PC-9 (cell line): ENCODE results near the gene EHD4.

Experiments used
- CTCF ChIP-seq: fragments of 200-600 bp; sonication (generic); conservative IDR thresholded peaks from 2 replicates; pipeline ENCODE4 v1.6.1; 2017; ENCODE audit warnings: mixed run types, antibody characterized with exemption, mild to moderate bottlenecking, moderate library complexity
- EZH2 ChIP-seq: fragments of 200-600 bp; sonication (generic); IDR thresholded peaks from 2 replicates; pipeline ENCODE4 v1.8.0; 2017; ENCODE audit warnings: antibody characterized with exemption, low read depth

GRCh38 chr15:41937568-41937923, 34.8 kb downstream of the EHD4 start:
- TF ChIP-seq CTCF (no peak), EZH2 (no peak)
